Calu3 (cell line): Measurements from ENCODE around the gene PLXNB2. TPM values are rescaled to one million over a fixed set of nuclear protein-coding genes. Genes with fewer than 3 reads are reported as not detected.
A peak's percentile ranks its signal among the peaks of the same experiment; 100 is the strongest.

Experiments
- BruUV-seq: library from RNA; stranded (reverse); fragments of 400-500 nt; replicated peaks from 2 replicates; lab custom pipeline; 2021; lab: Mats Ljungman, UMichigan
- CTCF ChIA-PET: fragments of 300-600 bp; sonication (Branson Sonifier 250); formaldehyde crosslinking; loops from one replicate; lab custom pipeline; 2022; ENCODE audit warnings: antibody characterized with exemption; lab: Charles Lee
- DNase-seq: peaks from one replicate; pipeline ENCODE4 v3.0.0; 2022
- H3K27ac Mint-ChIP-seq: one replicate; pipeline ENCODE4 v1.8.0; 2022; ENCODE audit warnings: mixed read lengths; ENCODE audit not compliant: unreplicated experiment
- H3K27me3 Mint-ChIP-seq: one replicate; pipeline ENCODE4 v1.8.0; 2022; ENCODE audit warnings: mixed read lengths; ENCODE audit not compliant: unreplicated experiment
- H3K36me3 Mint-ChIP-seq: one replicate; pipeline ENCODE4 v1.8.0; 2022; ENCODE audit warnings: mild to moderate bottlenecking, moderate library complexity, mixed read lengths; ENCODE audit not compliant: insufficient read depth, unreplicated experiment
- H3K4me1 Mint-ChIP-seq: one replicate; pipeline ENCODE4 v1.8.0; 2022; ENCODE audit warnings: mild to moderate bottlenecking, low read depth, mixed read lengths; ENCODE audit not compliant: unreplicated experiment
- H3K4me3 Mint-ChIP-seq: one replicate; pipeline ENCODE4 v1.8.0; 2022; ENCODE audit warnings: mild to moderate bottlenecking, low read depth, moderate library complexity, mixed read lengths; ENCODE audit not compliant: unreplicated experiment
- H3K9me3 Mint-ChIP-seq: one replicate; pipeline ENCODE4 v1.8.0; 2022; ENCODE audit warnings: low read depth, mixed read lengths; ENCODE audit not compliant: unreplicated experiment
- CTCF ChIP-seq: fragments of 200-600 bp; IDR thresholded peaks from one replicate; pipeline ENCODE4 v1.8.0; 2022; ENCODE audit warnings: antibody characterized with exemption; ENCODE audit not compliant: unreplicated experiment
- intact Hi-C: fragments of 100-400 bp; cut with micrococcal nuclease; formaldehyde crosslinking; loops from one replicate; pipeline ENCODE4 v1.10.0; 2022; ENCODE audit not compliant: unreplicated experiment
- total RNA-seq: library from RNA; stranded (reverse); gene quantifications from 2 replicates; pipeline ENCODE4 v1.2.3, GENCODE V29; 2022

PLXNB2 gene
- total RNA-seq, 1 experiment from 2014 or later = 298 TPM

GRCh38 chr22:50289151-50289941 lies 18.1 kb downstream of the PLXNB2 start:
- intact Hi-C loops = no loop called here
- Mint-ChIP-seq H3K4me3 (no peak overlapping the region), H3K27me3 (no peaks in the 10 kb centered on the region), H3K9me3 (no peaks in the 10 kb centered on the region), H3K4me1 (peaks cover 25% of the 10 kb centered on the region), H3K27ac (no peak overlapping the region), H3K36me3 (peaks cover 68% of the 10 kb centered on the region)
- CTCF ChIA-PET = no interaction called here
- no peak for TF ChIP-seq CTCF
- no peak for DNase-seq
- BruUV-seq = no TSS peak

- BruUV-seq = no TSS peak
- H3K27ac Mint-ChIP-seq = peak overlapping the region; percentile 39
- H3K27me3 Mint-ChIP-seq = no peaks in the 10 kb centered on the region
- H3K36me3 Mint-ChIP-seq = peaks cover 77% of the 10 kb centered on the region
- TF ChIP-seq CTCF = no peak
- peaks cover 25% of the 10 kb centered on the region for H3K4me1 Mint-ChIP-seq
- CTCF ChIA-PET = no interaction called here
- H3K9me3 Mint-ChIP-seq = no peaks in the 10 kb centered on the region
- intact Hi-C loops = no loop called here
- no peak for DNase-seq
- H3K4me3 Mint-ChIP-seq = no peak overlapping the region
Measured at GRCh38 chr22:50287731-50288130, 19.7 kb downstream of the PLXNB2 start.

GRCh38 chr22:50286701-50287318 lies 20.6 kb downstream of the PLXNB2 start:
- peaks cover 15% of the 10 kb centered on the region for H3K4me1 Mint-ChIP-seq
- no peak overlapping the region for H3K27ac Mint-ChIP-seq
- no peak for DNase-seq
- no peaks in the 10 kb centered on the region for H3K27me3 Mint-ChIP-seq
- TF ChIP-seq CTCF = no peak
- intact Hi-C loops = no loop called here
- H3K9me3 Mint-ChIP-seq = no peaks in the 10 kb centered on the region
- CTCF ChIA-PET = no interaction called here
- no TSS peak for BruUV-seq
- H3K4me3 Mint-ChIP-seq = no peak overlapping the region
- peaks cover 77% of the 10 kb centered on the region for H3K36me3 Mint-ChIP-seq

- Mint-ChIP-seq H3K36me3 (peaks cover 80% of the 10 kb centered on the region), H3K27me3 (no peaks in the 10 kb centered on the region), H3K4me3 (no peak overlapping the region), H3K9me3 (no peaks in the 10 kb centered on the region), H3K27ac (peak overlapping the region; percentile 52), H3K4me1 (peaks cover 10% of the 10 kb centered on the region)
- TF ChIP-seq CTCF = no peak
- BruUV-seq = no TSS peak
- DNase-seq = no peak
- CTCF ChIA-PET = no interaction called here
- intact Hi-C loops = no loop called here
Measured at GRCh38 chr22:50286275-50286674, 21.2 kb downstream of the PLXNB2 start.
